Measurements from ENCODE around the gene CYGB. TPM values are rescaled to one million over a fixed set of nuclear protein-coding genes. Genes with fewer than 3 reads are reported as not detected.
"Not testable (repeated sequence)": the region's sequence is repeated elsewhere in the genome, so short reads cannot be mapped to it uniquely, and the experiment has no call there.

The CYGB gene
- total and polyA plus RNA-seq, 12 donors = 6.3 to 38.3 (median 14.3) TPM

DNA sequence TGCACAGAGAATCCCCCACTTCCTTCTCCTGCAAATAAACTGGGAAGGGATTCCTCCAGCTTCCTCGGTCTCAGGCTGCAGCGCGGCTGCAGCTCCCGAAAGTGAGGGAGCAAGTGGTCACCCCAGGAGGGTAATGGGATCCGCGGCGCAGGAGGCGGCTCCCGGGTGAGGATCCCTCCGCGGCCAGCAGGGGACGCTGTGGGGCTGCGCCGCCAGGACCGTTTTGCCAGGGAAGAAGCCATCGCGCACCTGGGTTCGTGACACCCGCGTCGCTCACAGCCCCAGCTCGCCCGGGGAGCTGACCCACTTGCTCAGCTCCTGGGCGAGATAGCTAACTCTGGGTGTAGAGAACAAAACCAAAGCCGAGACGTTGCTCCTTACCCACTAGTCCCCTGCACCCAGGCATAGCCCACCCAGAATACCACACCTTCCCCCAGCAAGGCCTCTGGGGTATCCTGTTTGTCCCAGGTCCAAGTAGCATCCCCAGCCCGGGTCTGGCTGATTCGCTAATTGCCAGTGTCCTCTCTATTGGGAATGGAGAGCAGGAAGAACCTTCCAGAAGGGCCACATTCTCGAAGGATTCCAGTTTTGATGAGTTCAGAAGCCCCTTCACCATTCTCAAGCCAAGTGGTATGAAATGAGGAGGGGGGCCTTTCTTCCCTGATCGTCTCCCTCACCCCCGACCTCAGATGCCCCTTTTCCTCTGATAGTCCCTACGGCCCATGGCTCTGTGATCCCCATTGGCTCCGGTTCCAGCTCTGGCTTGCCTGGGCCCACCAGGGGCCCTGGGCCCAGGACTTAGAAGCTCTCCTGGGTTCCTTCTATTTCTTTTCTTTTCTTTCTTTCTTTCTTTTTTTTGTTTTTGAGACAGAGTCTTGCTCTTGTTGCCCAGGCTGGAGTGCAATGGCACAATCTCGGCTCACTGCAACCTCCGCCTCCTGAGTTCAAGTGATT, 14.1 kb downstream of the CYGB start:
- Histone ChIP-seq H3K4me3 (no peak overlapping the region), H3K36me3 (replicated peaks in 1 of 2) (no peaks in the 10 kb centered on the region), H3K27ac (no peak overlapping the region), H3K9me3 (replicated peaks in 1 of 3) (no peaks in the 10 kb centered on the region), H3K4me1 (replicated peaks in 1 of 2) (peaks cover 11 to 27% of the 10 kb centered on the region in 2 donors), H3K27me3 (no peaks in the 10 kb centered on the region)
- TF ChIP-seq, protein P1, sequence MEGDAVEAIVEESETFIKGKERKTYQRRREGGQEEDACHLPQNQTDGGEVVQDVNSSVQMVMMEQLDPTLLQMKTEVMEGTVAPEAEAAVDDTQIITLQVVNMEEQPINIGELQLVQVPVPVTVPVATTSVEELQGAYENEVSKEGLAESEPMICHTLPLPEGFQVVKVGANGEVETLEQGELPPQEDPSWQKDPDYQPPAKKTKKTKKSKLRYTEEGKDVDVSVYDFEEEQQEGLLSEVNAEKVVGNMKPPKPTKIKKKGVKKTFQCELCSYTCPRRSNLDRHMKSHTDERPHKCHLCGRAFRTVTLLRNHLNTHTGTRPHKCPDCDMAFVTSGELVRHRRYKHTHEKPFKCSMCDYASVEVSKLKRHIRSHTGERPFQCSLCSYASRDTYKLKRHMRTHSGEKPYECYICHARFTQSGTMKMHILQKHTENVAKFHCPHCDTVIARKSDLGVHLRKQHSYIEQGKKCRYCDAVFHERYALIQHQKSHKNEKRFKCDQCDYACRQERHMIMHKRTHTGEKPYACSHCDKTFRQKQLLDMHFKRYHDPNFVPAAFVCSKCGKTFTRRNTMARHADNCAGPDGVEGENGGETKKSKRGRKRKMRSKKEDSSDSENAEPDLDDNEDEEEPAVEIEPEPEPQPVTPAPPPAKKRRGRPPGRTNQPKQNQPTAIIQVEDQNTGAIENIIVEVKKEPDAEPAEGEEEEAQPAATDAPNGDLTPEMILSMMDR (IDR thresholded peaks at IDR 0.05) = peak; percentile 98 to 100 (median 100)
- no peak for TF ChIP-seq POLR2A (IDR thresholded peaks at IDR 0.05)
- intact Hi-C loops (cut with DNase I) = loop anchor here (5.0 to 10.0 kb wide), 4 partner anchors 61 to 104 kb away; partner anchors contain the start of gene ST6GALNAC2 (in 2 of the 2)
- peak; percentile 58 to 86 (median 75) for DNase-seq
- 24 to 75% (median 29%) methylated on average over 11 to 35 of the region's 35 CpGs for WGBS, 4 donors

DNA sequence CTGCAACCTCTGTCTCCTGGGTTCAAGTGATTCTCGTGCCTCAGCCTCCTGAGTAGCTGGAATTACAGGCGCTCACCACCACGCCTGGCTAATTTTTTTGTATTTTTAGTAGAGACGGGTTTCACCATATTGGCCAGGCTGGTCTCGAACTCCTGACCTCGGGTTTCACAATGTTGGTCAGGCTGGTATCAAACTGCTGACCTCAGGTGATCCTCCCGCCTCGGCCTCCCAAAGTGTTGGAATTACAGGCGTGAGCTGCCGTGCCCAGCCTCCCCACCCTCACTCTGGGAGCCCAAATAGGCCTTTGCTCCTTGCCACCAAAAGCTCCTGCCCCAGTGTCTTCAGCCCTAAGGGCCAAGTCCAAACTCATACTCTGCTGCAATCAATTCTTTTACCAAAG, 15.8 kb downstream of the CYGB start:
- H3K27ac ChIP-seq; DNase-seq; H3K4me3 ChIP-seq; H3K36me3 ChIP-seq (replicated peaks in 1 of 2); H3K27me3 ChIP-seq; H3K9me3 ChIP-seq (replicated peaks in 1 of 3): not testable (repeated sequence)
- peaks cover 10 to 15% of the 10 kb centered on the region in 2 donors for H3K4me1 ChIP-seq (replicated peaks in 1 of 2)
- intact Hi-C loops (cut with DNase I) = loop anchor here (5.0 to 10.0 kb wide), 4 partner anchors 63 to 106 kb away; partner anchors contain the start of gene ST6GALNAC2 (in 2 of the 2)
- 72 to 87% (median 80%) methylated on average over 9 to 10 of the region's 10 CpGs for WGBS, 4 donors

DNA sequence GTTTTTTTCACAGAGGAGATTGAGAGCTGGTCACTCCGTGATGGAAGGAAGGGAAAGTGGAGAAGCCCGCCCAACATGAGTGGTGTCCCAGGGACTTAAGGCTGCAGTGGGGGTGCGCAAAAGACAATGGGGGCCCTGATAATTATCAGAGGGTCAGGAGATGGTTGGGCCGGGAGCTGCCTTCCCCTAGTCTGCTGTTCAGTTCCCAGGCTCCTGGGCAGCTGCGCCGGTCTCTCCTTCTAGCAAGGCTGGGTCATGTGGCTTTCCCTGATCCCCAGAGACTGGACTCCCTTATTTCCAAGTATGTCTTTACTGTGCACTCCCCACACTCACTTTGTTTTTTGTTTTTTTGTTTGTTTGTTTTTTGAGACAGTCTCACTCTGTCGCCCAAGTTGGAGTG, 16.2 kb downstream of the CYGB start:
- Histone ChIP-seq H3K27me3 (no peaks in the 10 kb centered on the region), H3K4me1 (replicated peaks in 1 of 2) (peaks cover 10 to 15% of the 10 kb centered on the region in 2 donors), H3K4me3 (no peak overlapping the region), H3K36me3 (replicated peaks in 1 of 2) (no peaks in the 10 kb centered on the region), H3K27ac (no peak overlapping the region), H3K9me3 (replicated peaks in 1 of 3) (no peaks in the 10 kb centered on the region)
- intact Hi-C loops (cut with DNase I) = loop anchor here (5.0 to 10.0 kb wide), 4 partner anchors 64 to 106 kb away; partner anchors contain the start of gene ST6GALNAC2 (in 2 of the 2)
- DNase-seq = no peak
- 72 to 86% (median 78%) methylated on average over 7 of the region's 7 CpGs for WGBS, 4 donors
- TF ChIP-seq, protein P1 (IDR thresholded peaks at IDR 0.05) = no peak
- TF ChIP-seq POLR2A (IDR thresholded peaks at IDR 0.05) = no peak

DNA sequence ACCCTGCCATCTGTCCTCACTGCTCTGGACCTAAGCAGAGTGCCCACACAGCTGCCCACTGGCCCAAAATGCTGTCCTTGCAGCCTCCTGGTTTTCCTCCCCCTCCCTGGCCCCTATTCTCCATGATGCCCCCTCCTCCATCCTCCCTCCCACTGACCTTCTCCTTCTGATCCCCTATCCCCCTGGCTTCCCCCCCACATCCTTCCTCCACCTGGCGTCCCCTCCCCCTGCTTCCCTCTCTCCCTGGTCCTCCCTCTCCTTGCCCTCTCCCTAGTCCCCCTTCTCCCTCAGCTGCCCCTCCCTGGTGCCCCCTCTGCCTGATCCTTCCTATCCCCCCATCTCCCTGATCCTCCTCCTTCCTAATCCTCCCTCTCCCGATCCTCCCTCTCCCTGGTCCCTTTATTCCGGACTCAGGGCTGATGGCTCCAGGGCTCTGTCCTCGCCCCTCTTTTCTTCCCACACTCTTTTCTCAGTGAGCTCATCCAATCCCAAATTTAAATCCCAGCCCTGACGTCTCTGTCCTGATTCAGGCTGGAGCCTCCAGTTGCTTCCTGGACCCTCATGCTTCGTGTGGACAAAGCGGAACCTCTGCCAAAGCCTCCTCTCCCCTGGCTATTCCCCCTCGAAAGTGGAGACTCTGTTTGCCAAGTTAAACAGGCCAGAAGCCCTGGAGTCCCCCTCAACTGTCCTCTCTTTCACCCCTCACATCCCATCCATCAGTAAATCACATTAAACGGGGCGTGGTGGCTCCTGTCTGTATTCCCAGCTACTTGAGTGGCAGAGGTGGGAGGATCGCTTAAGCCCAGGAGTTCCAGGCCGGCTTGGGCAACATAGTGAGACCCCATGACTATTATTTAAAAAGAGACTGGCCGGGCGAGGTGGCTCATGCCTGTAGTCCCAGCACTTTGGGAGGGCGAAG, 18.2 kb downstream of the CYGB start:
- 62 to 76% (median 67%) methylated on average over 13 to 15 of the region's 15 CpGs for WGBS, 4 donors
- H3K4me1 ChIP-seq (replicated peaks in 1 of 2) = peaks cover under 1 to 5% of the 10 kb centered on the region in 2 donors
- intact Hi-C loops (cut with DNase I) = no loop called here
- no peaks in the 10 kb centered on the region for H3K36me3 ChIP-seq (replicated peaks in 1 of 2)
- no peaks in the 10 kb centered on the region for H3K27me3 ChIP-seq
- no peaks in the 10 kb centered on the region for H3K9me3 ChIP-seq (replicated peaks in 1 of 3)
- TF ChIP-seq, protein P1 (IDR thresholded peaks at IDR 0.05) = no peak
- no peak for TF ChIP-seq POLR2A (IDR thresholded peaks at IDR 0.05)
- H3K4me3 ChIP-seq = no peak overlapping the region
- no peak for DNase-seq
- H3K27ac ChIP-seq = no peak overlapping the region

All from adrenal gland (tissue), 12 donors.